Measurements from ENCODE around the gene MRPL10.

Gene MRPL10

GRCh38 chr17:47811709-47812108 lies 19.6 kb downstream of the MRPL10 start:
- no peaks in the 10 kb centered on the region for H3K79me2 ChIP-seq (ENCODE audit: control insufficient read depth, insufficient read depth, low read length, unreplicated experiment)
- 0 out of 2 replicates have a peak, but pooled peaks cover 5% of the 10 kb centered on the region for H3K36me3 ChIP-seq (ENCODE audit: insufficient read depth, low read length)
- H3K27ac ChIP-seq (ENCODE audit: low read depth, low read length): no peak overlapping the region
- H2AFZ ChIP-seq (ENCODE audit: low read length, unreplicated experiment): no peak overlapping the region
- H3K27me3 ChIP-seq (ENCODE audit: insufficient read depth, low read length): no peaks in the 10 kb centered on the region
- peaks cover 20% of the 10 kb centered on the region for H3K4me1 ChIP-seq (ENCODE audit: control insufficient read depth, insufficient read depth, low read length, unreplicated experiment)
- no peak overlapping the region for H3K4me3 ChIP-seq (ENCODE audit: low read depth, low read length)

- H3K79me2 ChIP-seq (ENCODE audit: control insufficient read depth, insufficient read depth, low read length, unreplicated experiment): no peaks in the 10 kb centered on the region
- 0 out of 2 replicates have a peak, but pooled peaks cover 5% of the 10 kb centered on the region for H3K36me3 ChIP-seq (ENCODE audit: insufficient read depth, low read length)
- H3K27ac ChIP-seq (ENCODE audit: low read depth, low read length): peak overlapping the region; percentile 74; the same call in 1 of the 2 replicates
- H2AFZ ChIP-seq (ENCODE audit: low read length, unreplicated experiment): no peak overlapping the region
- H3K27me3 ChIP-seq (ENCODE audit: insufficient read depth, low read length): no peaks in the 10 kb centered on the region
- no peak overlapping the region for H3K4me3 ChIP-seq (ENCODE audit: low read depth, low read length)
- peaks cover 20% of the 10 kb centered on the region for H3K4me1 ChIP-seq (ENCODE audit: control insufficient read depth, insufficient read depth, low read length, unreplicated experiment)
Measured at GRCh38 chr17:47810901-47811635, 20.3 kb downstream of the MRPL10 start.

- Histone ChIP-seq H3K79me2 (ENCODE audit: control insufficient read depth, insufficient read depth, low read length, unreplicated experiment) (no peaks in the 10 kb centered on the region), H3K27me3 (ENCODE audit: insufficient read depth, low read length) (no peaks in the 10 kb centered on the region), H3K4me1 (ENCODE audit: control insufficient read depth, insufficient read depth, low read length, unreplicated experiment) (peaks cover 20% of the 10 kb centered on the region), H3K27ac (ENCODE audit: low read depth, low read length) (peak overlapping the region; percentile 74), H2AFZ (ENCODE audit: low read length, unreplicated experiment) (no peak overlapping the region), H3K36me3 (ENCODE audit: insufficient read depth, low read length) (0 out of 2 replicates have a peak, but pooled peaks cover 5% of the 10 kb centered on the region), H3K4me3 (ENCODE audit: low read depth, low read length) (no peak overlapping the region)
Measured at GRCh38 chr17:47810200-47810821, 21.0 kb downstream of the MRPL10 start.

GRCh38 chr17:47808830-47809480 lies 22.4 kb downstream of the MRPL10 start:
- H3K4me3 ChIP-seq (ENCODE audit: low read depth, low read length): no peak overlapping the region
- peaks cover 20% of the 10 kb centered on the region for H3K4me1 ChIP-seq (ENCODE audit: control insufficient read depth, insufficient read depth, low read length, unreplicated experiment)
- H3K79me2 ChIP-seq (ENCODE audit: control insufficient read depth, insufficient read depth, low read length, unreplicated experiment): no peaks in the 10 kb centered on the region
- no peak overlapping the region for H3K27ac ChIP-seq (ENCODE audit: low read depth, low read length)
- 0 out of 2 replicates have a peak, but pooled peaks cover 4% of the 10 kb centered on the region for H3K27me3 ChIP-seq (ENCODE audit: insufficient read depth, low read length)
- no peak overlapping the region for H2AFZ ChIP-seq (ENCODE audit: low read length, unreplicated experiment)
- 0 out of 2 replicates have a peak, but pooled peaks cover 5% of the 10 kb centered on the region for H3K36me3 ChIP-seq (ENCODE audit: insufficient read depth, low read length)

- no peaks in the 10 kb centered on the region for H3K79me2 ChIP-seq (ENCODE audit: control insufficient read depth, insufficient read depth, low read length, unreplicated experiment)
- no peak overlapping the region for H2AFZ ChIP-seq (ENCODE audit: low read length, unreplicated experiment)
- no peak overlapping the region for H3K27ac ChIP-seq (ENCODE audit: low read depth, low read length)
Measured at GRCh38 chr17:47808036-47808829, 23.1 kb downstream of the MRPL10 start.

GRCh38 chr17:47807421-47807820 lies 23.9 kb downstream of the MRPL10 start:
- peaks cover 17% of the 10 kb centered on the region; the same call in 1 of the 2 replicates for H3K27me3 ChIP-seq (ENCODE audit: insufficient read depth, low read length)
- H3K79me2 ChIP-seq (ENCODE audit: control insufficient read depth, insufficient read depth, low read length, unreplicated experiment): no peaks in the 10 kb centered on the region
- 0 out of 2 replicates have a peak, but pooled peaks cover 5% of the 10 kb centered on the region for H3K36me3 ChIP-seq (ENCODE audit: insufficient read depth, low read length)
- H3K27ac ChIP-seq (ENCODE audit: low read depth, low read length): no peak overlapping the region
- no peak overlapping the region for H3K4me3 ChIP-seq (ENCODE audit: low read depth, low read length)
- no peak overlapping the region for H2AFZ ChIP-seq (ENCODE audit: low read length, unreplicated experiment)
- H3K4me1 ChIP-seq (ENCODE audit: control insufficient read depth, insufficient read depth, low read length, unreplicated experiment): peaks cover 20% of the 10 kb centered on the region

More at GRCh38 chr17:47808036-47808829, 23.1 kb downstream of the MRPL10 start:
- Histone ChIP-seq H3K4me1 (ENCODE audit: control insufficient read depth, insufficient read depth, low read length, unreplicated experiment) (peaks cover 20% of the 10 kb centered on the region), H3K4me3 (ENCODE audit: low read depth, low read length) (no peak overlapping the region), H3K27me3 (ENCODE audit: insufficient read depth, low read length) (peaks cover 11% of the 10 kb centered on the region; the same call in 1 of the 2 replicates), H3K36me3 (ENCODE audit: insufficient read depth, low read length) (0 out of 2 replicates have a peak, but pooled peaks cover 5% of the 10 kb centered on the region)

GRCh38 chr17:47806913-47807255 lies 24.5 kb downstream of the MRPL10 start:
- H3K27me3 ChIP-seq (ENCODE audit: insufficient read depth, low read length): peaks cover 17% of the 10 kb centered on the region; the same call in 1 of the 2 replicates
- H3K4me3 ChIP-seq (ENCODE audit: low read depth, low read length): no peak overlapping the region
- H3K36me3 ChIP-seq (ENCODE audit: insufficient read depth, low read length): 0 out of 2 replicates have a peak, but pooled peaks cover 5% of the 10 kb centered on the region
- no peak overlapping the region for H2AFZ ChIP-seq (ENCODE audit: low read length, unreplicated experiment)
- peaks cover 20% of the 10 kb centered on the region for H3K4me1 ChIP-seq (ENCODE audit: control insufficient read depth, insufficient read depth, low read length, unreplicated experiment)
- H3K79me2 ChIP-seq (ENCODE audit: control insufficient read depth, insufficient read depth, low read length, unreplicated experiment): no peaks in the 10 kb centered on the region
- H3K27ac ChIP-seq (ENCODE audit: low read depth, low read length): no peak overlapping the region

GRCh38 chr17:47806026-47806912 lies 25.1 kb downstream of the MRPL10 start:
- peaks cover 20% of the 10 kb centered on the region for H3K4me1 ChIP-seq (ENCODE audit: control insufficient read depth, insufficient read depth, low read length, unreplicated experiment)
- no peak overlapping the region for H3K27ac ChIP-seq (ENCODE audit: low read depth, low read length)
- H3K4me3 ChIP-seq (ENCODE audit: low read depth, low read length): no peak overlapping the region
- peaks cover 22% of the 10 kb centered on the region; the same call in 1 of the 2 replicates for H3K27me3 ChIP-seq (ENCODE audit: insufficient read depth, low read length)
- H3K36me3 ChIP-seq (ENCODE audit: insufficient read depth, low read length): 0 out of 2 replicates have a peak, but pooled peaks cover 5% of the 10 kb centered on the region
- H3K79me2 ChIP-seq (ENCODE audit: control insufficient read depth, insufficient read depth, low read length, unreplicated experiment): no peaks in the 10 kb centered on the region
- H2AFZ ChIP-seq (ENCODE audit: low read length, unreplicated experiment): no peak overlapping the region

GRCh38 chr17:47804461-47804860 lies 26.9 kb downstream of the MRPL10 start:
- H3K4me1 ChIP-seq (ENCODE audit: control insufficient read depth, insufficient read depth, low read length, unreplicated experiment): peaks cover 4% of the 10 kb centered on the region
- H3K36me3 ChIP-seq (ENCODE audit: insufficient read depth, low read length): 0 out of 2 replicates have a peak, but pooled peaks cover 5% of the 10 kb centered on the region
- no peak overlapping the region for H2AFZ ChIP-seq (ENCODE audit: low read length, unreplicated experiment)
- no peak overlapping the region for H3K4me3 ChIP-seq (ENCODE audit: low read depth, low read length)
- H3K27me3 ChIP-seq (ENCODE audit: insufficient read depth, low read length): peaks cover 29% of the 10 kb centered on the region; the same call in 1 of the 2 replicates
- H3K27ac ChIP-seq (ENCODE audit: low read depth, low read length): no peak overlapping the region
- no peaks in the 10 kb centered on the region for H3K79me2 ChIP-seq (ENCODE audit: control insufficient read depth, insufficient read depth, low read length, unreplicated experiment)
